SK-N-SH treated with all-trans-retinoic acid at 6 μM for 48 hours (cell line): Measurements from ENCODE around the gene FMO3.

ENCODE experiments used
- ATAC-seq: fragments of 200-7000 bp; cut with Tn5 transposase; 3 replicates; pipeline ENCODE4 v1.9.1; 2020; ENCODE audit warnings: mild to moderate bottlenecking, moderate library complexity
- ARNTL ChIP-seq: fragments of 450-650 bp; formaldehyde crosslinking; IDR thresholded peaks from 2 replicates; pipeline ENCODE4 v1.5.0; 2020; ENCODE audit warnings: low read depth, mild to moderate bottlenecking, moderate library complexity, borderline replicate concordance
- BACH2 ChIP-seq: fragments of 250-450 bp; sonication (Bioruptor Pico); IDR thresholded peaks from 2 replicates; pipeline ENCODE4 v1.9.0; 2021; ENCODE audit warnings: mild to moderate bottlenecking, borderline replicate concordance
- CREB5 ChIP-seq: fragments of 250-450 bp; sonication (Bioruptor Pico); IDR thresholded peaks from 2 replicates; pipeline ENCODE4 v1.5.1; 2020; ENCODE audit warnings: low read depth, mild to moderate bottlenecking, moderate library complexity
- CSDC2 ChIP-seq: fragments of 250-450 bp; sonication (Bioruptor Pico); IDR thresholded peaks from 2 replicates; pipeline ENCODE4 v1.5.0; 2020; ENCODE audit warnings: mild to moderate bottlenecking, moderate library complexity
- CSRNP3 ChIP-seq: fragments of 250-450 bp; sonication (Bioruptor Pico); IDR thresholded peaks from 2 replicates; pipeline ENCODE4 v1.5.1; 2021; ENCODE audit warnings: mild to moderate bottlenecking, moderate library complexity
- ESRRG ChIP-seq: fragments of 250-450 bp; sonication (Bioruptor Pico); IDR thresholded peaks from 2 replicates; pipeline ENCODE4 v1.6.1; 2021; ENCODE audit warnings: mild to moderate bottlenecking
- GLIS3 ChIP-seq: fragments of 250-450 bp; sonication (Bioruptor Pico); IDR thresholded peaks from 2 replicates; pipeline ENCODE4 v1.5.0; 2020; ENCODE audit warnings: mild to moderate bottlenecking, moderate library complexity
- OSR1 ChIP-seq: fragments of 250-450 bp; sonication (Bioruptor Pico); IDR thresholded peaks from 2 replicates; pipeline ENCODE4 v1.8.0; 2022; ENCODE audit warnings: moderate library complexity, mild to moderate bottlenecking, inconsistent platforms
- PATZ1 ChIP-seq: fragments of 250-450 bp; sonication (Bioruptor Pico); IDR thresholded peaks from 2 replicates; pipeline ENCODE4 v1.8.0; 2020; ENCODE audit warnings: mild to moderate bottlenecking, moderate library complexity, borderline replicate concordance
- POU6F1 ChIP-seq: fragments of 250-450 bp; sonication (Bioruptor Pico); IDR thresholded peaks from 2 replicates; pipeline ENCODE4 v1.8.0; 2021; ENCODE audit warnings: low read depth, mild to moderate bottlenecking, moderate library complexity, borderline replicate concordance
- PPARA ChIP-seq: fragments of 250-450 bp; sonication (Bioruptor Pico); IDR thresholded peaks from 2 replicates; pipeline ENCODE4 v1.5.0; 2020; ENCODE audit warnings: mild to moderate bottlenecking, borderline replicate concordance
- RARB ChIP-seq: fragments of 250-450 bp; sonication (Bioruptor Pico); IDR thresholded peaks from 2 replicates; pipeline ENCODE4 v1.8.0; 2021; ENCODE audit warnings: mild to moderate bottlenecking, moderate library complexity
- SNAI2 ChIP-seq: fragments of 250-450 bp; sonication (Bioruptor Pico); IDR thresholded peaks from 2 replicates; pipeline ENCODE4 v1.5.0; 2020; ENCODE audit warnings: mild to moderate bottlenecking, moderate library complexity
- TCF4 ChIP-seq: fragments of 250-450 bp; sonication (Bioruptor Pico); IDR thresholded peaks from 2 replicates; pipeline ENCODE4 v1.8.0; 2021; ENCODE audit warnings: mild to moderate bottlenecking, moderate library complexity, borderline replicate concordance
- TOX ChIP-seq: fragments of 250-450 bp; sonication (Bioruptor Pico); IDR thresholded peaks from 2 replicates; pipeline ENCODE4 v1.8.0; 2021; ENCODE audit warnings: mild to moderate bottlenecking, moderate library complexity, borderline replicate concordance
- TSHZ2 ChIP-seq: fragments of 250-450 bp; sonication (Bioruptor Pico); IDR thresholded peaks from 2 replicates; pipeline ENCODE4 v1.5.0; 2020; ENCODE audit warnings: mild to moderate bottlenecking, moderate library complexity
- ZC3H10 ChIP-seq: fragments of 250-450 bp; sonication (Bioruptor Pico); IDR thresholded peaks from 2 replicates; pipeline ENCODE4 v1.5.1; 2021; ENCODE audit warnings: mild to moderate bottlenecking, moderate library complexity
- ZFP3 ChIP-seq: fragments of 250-450 bp; sonication (Bioruptor Pico); IDR thresholded peaks from 2 replicates; pipeline ENCODE4 v1.5.0; 2020; ENCODE audit warnings: mild to moderate bottlenecking, moderate library complexity
- ZFP30 ChIP-seq: fragments of 450-650 bp; formaldehyde crosslinking; IDR thresholded peaks from 2 replicates; pipeline ENCODE4 v1.5.0; 2022; ENCODE audit warnings: mild to moderate bottlenecking, moderate library complexity
- ZNF565 ChIP-seq: fragments of 450-650 bp; formaldehyde crosslinking; conservative IDR thresholded peaks from 2 replicates; pipeline ENCODE4 v1.5.0; 2020; ENCODE audit warnings: low read depth, mild to moderate bottlenecking, moderate library complexity
- ZNF70 ChIP-seq: fragments of 450-650 bp; formaldehyde crosslinking; IDR thresholded peaks from 2 replicates; pipeline ENCODE4 v1.5.0; 2020; ENCODE audit warnings: mild to moderate bottlenecking, moderate library complexity
- ZNF8 ChIP-seq: fragments of 450-650 bp; formaldehyde crosslinking; IDR thresholded peaks from 2 replicates; pipeline ENCODE4 v1.5.0; 2020; ENCODE audit warnings: mild to moderate bottlenecking, moderate library complexity

FMO3 gene

GRCh38 chr1:171140401-171140800 lies 49.7 kb downstream of the FMO3 start:
- no peak for ATAC-seq
- TF ChIP-seq TOX (no peak), OSR1 (no peak), ZNF565 (no peak), ZNF70 (no peak), BACH2 (CRISPR knock-in tag) (no peak), ARNTL (CRISPR knock-in tag) (no peak), TSHZ2 (CRISPR knock-in tag) (no peak), RARB (no peak), GLIS3 (CRISPR knock-in tag) (no peak), CREB5 (CRISPR knock-in tag) (no peak), PATZ1 (no peak), PPARA (CRISPR knock-in tag) (no peak), ESRRG (no peak), SNAI2 (CRISPR knock-in tag) (no peak), ZC3H10 (CRISPR knock-in tag) (no peak), ZFP30 (CRISPR knock-in tag) (no peak)

GRCh38 chr1:171140956-171141687 lies 50.4 kb downstream of the FMO3 start:
- TF ChIP-seq GLIS3 (CRISPR knock-in tag) (no peak), TCF4 (CRISPR knock-in tag) (no peak), ZFP30 (CRISPR knock-in tag) (no peak), CSDC2 (CRISPR knock-in tag) (no peak), CREB5 (CRISPR knock-in tag) (no peak), ZC3H10 (CRISPR knock-in tag) (no peak), ESRRG (no peak), BACH2 (CRISPR knock-in tag) (no peak), PATZ1 (no peak), ARNTL (CRISPR knock-in tag) (no peak), RARB (no peak), PPARA (CRISPR knock-in tag) (no peak), ZNF70 (no peak), ZFP3 (CRISPR knock-in tag) (no peak), CSRNP3 (CRISPR knock-in tag) (no peak), POU6F1 (CRISPR knock-in tag) (no peak), ZNF8 (CRISPR knock-in tag) (no peak), SNAI2 (CRISPR knock-in tag) (no peak)
- ATAC-seq: no peak
